Measurements from ENCODE around the gene CCSAP.

CCSAP gene

DNA sequence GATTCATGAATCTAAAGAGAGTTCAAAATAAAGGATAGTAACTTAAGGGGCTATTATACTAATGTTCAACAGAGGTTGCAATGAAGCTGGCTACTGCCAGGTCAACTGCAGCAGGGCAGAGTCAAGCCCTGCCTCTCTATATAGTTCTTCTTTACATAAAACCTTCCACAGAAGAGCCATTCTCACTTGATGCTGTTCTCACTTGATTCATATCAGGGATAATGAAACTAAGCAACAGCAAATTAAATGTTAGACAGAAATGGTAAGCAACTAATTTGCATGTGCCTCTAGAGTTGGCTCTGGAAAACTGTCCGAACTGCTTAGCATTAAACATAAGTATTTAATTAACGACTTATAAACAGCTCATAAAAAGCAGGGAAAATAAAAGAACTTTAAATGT lies 17.4 kb downstream of the CCSAP start:
- Histone ChIP-seq H3K9ac (ENCODE audit: low read length) (no peak overlapping the region), H3K36me3 (ENCODE audit: insufficient read depth, low read length) (peaks cover 22% of the 10 kb centered on the region), H3K27me3 (ENCODE audit: control insufficient read depth in 1 of 2, insufficient read depth in 2 of 2, low read length in 2 of 2) (no peaks in the 10 kb centered on the region), H3K9me3 (ENCODE audit: low read length) (no peaks in the 10 kb centered on the region), H3K4me1 (ENCODE audit: insufficient read depth, low read length) (no peaks in the 10 kb centered on the region), H3K4me3 (ENCODE audit: low read depth in 1 of 2, low read length in 2 of 2) (no peak overlapping the region), H3K27ac (ENCODE audit: low read depth, low read length) (no peak overlapping the region)

DNA sequence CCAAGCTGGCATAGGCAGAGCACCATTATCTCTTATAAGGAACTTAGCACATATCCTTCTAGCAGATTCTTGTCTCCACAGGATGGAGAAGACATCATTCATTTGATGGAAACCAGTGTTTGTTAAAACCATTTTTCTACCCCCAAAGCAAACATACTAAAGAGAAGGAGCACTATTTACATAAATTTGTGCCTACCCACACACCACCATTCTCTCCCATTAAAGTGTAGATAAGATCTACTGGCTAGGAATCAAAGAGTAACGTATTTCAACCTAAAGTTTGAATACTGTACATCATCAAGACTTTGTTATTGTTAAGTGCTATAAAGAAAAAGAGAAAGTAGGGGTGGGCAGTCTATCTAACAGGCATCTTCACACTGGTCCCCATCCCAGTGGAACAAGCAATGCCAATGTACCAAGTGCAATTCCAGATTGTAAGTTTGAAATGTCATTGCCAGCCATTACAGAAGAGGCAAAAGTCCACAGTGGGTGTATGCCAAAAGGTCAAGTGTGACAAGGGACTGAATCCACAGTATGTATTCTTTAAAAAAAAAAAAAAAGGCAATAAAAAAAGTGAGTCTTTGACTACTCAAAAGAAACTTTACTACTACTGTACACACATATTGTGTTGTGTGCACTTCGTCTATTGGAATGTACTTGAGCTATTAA lies 18.8 kb downstream of the CCSAP start:
- no peaks in the 10 kb centered on the region for H3K9me3 ChIP-seq (ENCODE audit: low read length)
- H3K27ac ChIP-seq (ENCODE audit: low read depth, low read length) = no peak overlapping the region
- H3K9ac ChIP-seq (ENCODE audit: low read length) = no peak overlapping the region
- H3K4me1 ChIP-seq (ENCODE audit: insufficient read depth, low read length) = no peaks in the 10 kb centered on the region
- H3K4me3 ChIP-seq (ENCODE audit: low read depth in 1 of 2, low read length in 2 of 2) = no peak overlapping the region
- H3K36me3 ChIP-seq (ENCODE audit: insufficient read depth, low read length) = peaks cover 22% of the 10 kb centered on the region
- no peaks in the 10 kb centered on the region for H3K27me3 ChIP-seq (ENCODE audit: control insufficient read depth in 1 of 2, insufficient read depth in 2 of 2, low read length in 2 of 2)

DNA sequence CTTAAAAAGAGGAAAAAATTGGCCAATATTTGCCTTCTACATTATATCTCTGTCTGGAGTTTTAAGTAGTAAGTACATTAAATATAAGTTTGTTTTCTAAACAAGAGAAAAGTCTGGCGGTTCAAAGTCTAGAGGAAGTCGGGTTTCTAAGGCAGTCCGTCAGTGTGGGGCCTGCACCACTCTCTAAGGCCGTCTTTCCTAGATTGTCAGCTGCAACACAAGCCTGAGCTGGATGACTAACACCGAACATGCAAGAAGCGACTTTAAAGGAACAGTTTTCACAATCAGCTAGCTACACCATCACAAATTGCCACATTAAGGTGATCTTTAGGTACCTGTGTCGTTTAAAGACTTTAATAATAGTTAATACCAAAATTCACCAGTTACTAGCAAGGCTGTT lies 19.6 kb downstream of the CCSAP start:
- Histone ChIP-seq H3K9me3 (ENCODE audit: low read length) (no peaks in the 10 kb centered on the region), H3K9ac (ENCODE audit: low read length) (no peak overlapping the region), H3K36me3 (ENCODE audit: insufficient read depth, low read length) (peaks cover 22% of the 10 kb centered on the region), H3K27me3 (ENCODE audit: control insufficient read depth in 1 of 2, insufficient read depth in 2 of 2, low read length in 2 of 2) (no peaks in the 10 kb centered on the region), H3K4me1 (ENCODE audit: insufficient read depth, low read length) (no peaks in the 10 kb centered on the region), H3K4me3 (ENCODE audit: low read depth in 1 of 2, low read length in 2 of 2) (no peak overlapping the region), H3K27ac (ENCODE audit: low read depth, low read length) (no peak overlapping the region)

DNA sequence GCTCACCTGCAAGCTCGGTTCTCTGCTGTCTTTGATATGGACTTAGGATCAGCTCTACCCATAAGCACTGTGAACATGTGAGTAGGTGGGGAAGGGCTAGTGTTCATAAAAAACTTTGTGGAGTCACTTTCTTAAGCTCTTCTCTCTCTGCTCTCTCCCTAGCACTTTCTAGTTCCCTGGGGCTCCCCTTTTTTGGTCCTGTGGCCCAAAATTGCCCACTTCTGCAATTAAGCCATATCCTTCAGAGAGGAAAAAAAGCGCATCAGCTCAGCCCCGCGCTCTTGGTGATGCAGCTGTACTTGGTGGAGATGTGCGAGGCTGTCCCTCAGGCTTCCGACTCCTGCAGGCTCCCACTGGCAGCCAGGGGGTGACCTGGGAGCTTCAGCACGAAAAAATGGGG lies 23.4 kb downstream of the CCSAP start:
- peaks cover 16% of the 10 kb centered on the region for H3K36me3 ChIP-seq (ENCODE audit: insufficient read depth, low read length)
- no peak overlapping the region for H3K4me3 ChIP-seq (ENCODE audit: low read depth in 1 of 2, low read length in 2 of 2)
- no peaks in the 10 kb centered on the region for H3K27me3 ChIP-seq (ENCODE audit: control insufficient read depth in 1 of 2, insufficient read depth in 2 of 2, low read length in 2 of 2)
- H3K9ac ChIP-seq (ENCODE audit: low read length) = no peak overlapping the region
- no peaks in the 10 kb centered on the region for H3K9me3 ChIP-seq (ENCODE audit: low read length)
- no peaks in the 10 kb centered on the region for H3K4me1 ChIP-seq (ENCODE audit: insufficient read depth, low read length)
- H3K27ac ChIP-seq (ENCODE audit: low read depth, low read length) = no peak overlapping the region

DNA sequence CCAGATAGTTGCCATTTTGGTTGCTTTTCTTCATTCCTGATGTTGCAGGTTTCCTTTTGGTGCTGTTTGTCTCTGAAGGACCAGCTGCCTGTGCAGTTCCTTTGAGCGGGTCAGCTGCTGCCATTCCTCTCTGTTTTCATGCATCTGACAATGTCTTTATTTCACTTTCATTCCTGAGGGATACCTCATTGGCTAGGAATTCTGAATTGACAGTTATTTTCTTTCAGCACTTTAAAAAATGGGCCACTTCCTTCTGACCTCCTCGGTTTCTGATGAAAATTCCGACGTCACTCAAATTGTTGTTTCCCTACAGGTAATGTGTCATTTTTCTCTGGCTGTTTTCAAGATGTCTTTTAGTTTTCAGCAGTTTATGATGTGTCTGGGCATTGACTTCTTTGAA lies 24.8 kb downstream of the CCSAP start:
- Histone ChIP-seq H3K27me3 (ENCODE audit: control insufficient read depth in 1 of 2, insufficient read depth in 2 of 2, low read length in 2 of 2) (no peaks in the 10 kb centered on the region), H3K9ac (ENCODE audit: low read length) (no peak overlapping the region), H3K36me3 (ENCODE audit: insufficient read depth, low read length) (peaks cover 13% of the 10 kb centered on the region), H3K9me3 (ENCODE audit: low read length) (no peaks in the 10 kb centered on the region), H3K4me1 (ENCODE audit: insufficient read depth, low read length) (no peaks in the 10 kb centered on the region), H3K4me3 (ENCODE audit: low read depth in 1 of 2, low read length in 2 of 2) (no peak overlapping the region), H3K27ac (ENCODE audit: low read depth, low read length) (no peak overlapping the region)

DNA sequence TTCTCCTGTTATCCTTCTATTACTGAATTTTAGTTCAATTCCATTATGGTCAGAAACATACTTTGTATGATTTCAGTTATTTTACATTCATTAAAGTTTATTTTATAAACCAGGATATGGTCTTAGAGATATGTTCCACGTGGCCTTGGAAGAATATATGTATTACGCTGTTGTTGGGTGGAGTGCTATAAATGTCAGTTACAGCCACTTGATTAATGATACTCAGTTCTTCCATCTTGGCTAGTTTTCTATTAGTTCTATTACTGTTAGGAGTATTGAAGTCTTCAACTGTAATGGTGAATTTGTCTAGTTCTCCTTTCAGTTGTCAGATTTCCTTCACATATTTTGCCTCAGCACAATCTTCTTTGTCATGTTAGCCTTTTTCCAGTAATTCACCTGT lies 26.7 kb downstream of the CCSAP start:
- Histone ChIP-seq H3K4me3 (ENCODE audit: low read depth in 1 of 2, low read length in 2 of 2) (no peak overlapping the region), H3K27me3 (ENCODE audit: control insufficient read depth in 1 of 2, insufficient read depth in 2 of 2, low read length in 2 of 2) (no peaks in the 10 kb centered on the region), H3K4me1 (ENCODE audit: insufficient read depth, low read length) (no peaks in the 10 kb centered on the region), H3K9ac (ENCODE audit: low read length) (no peak overlapping the region), H3K9me3 (ENCODE audit: low read length) (no peaks in the 10 kb centered on the region), H3K27ac (ENCODE audit: low read depth, low read length) (no peak overlapping the region), H3K36me3 (ENCODE audit: insufficient read depth, low read length) (peaks cover 8% of the 10 kb centered on the region)

DNA sequence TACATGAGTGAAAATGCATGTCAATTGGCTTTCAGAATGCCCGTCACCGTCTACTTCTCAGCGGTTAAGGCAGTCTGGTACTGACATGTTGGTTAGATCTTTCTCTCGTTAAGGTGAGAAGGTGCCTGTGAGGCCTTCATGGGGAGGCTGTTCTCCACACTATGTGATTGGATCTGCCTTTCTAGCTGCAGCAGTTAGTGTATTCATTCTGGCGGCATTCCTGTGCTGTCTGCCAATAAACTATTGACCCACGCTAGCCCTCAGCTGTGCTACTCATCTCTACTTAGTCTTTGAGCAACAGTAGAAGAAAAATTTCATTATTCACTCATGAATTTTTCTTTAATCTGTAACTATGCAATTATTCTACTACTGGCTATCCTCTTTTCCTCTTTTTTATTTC lies 32.0 kb downstream of the CCSAP start:
- Histone ChIP-seq H3K4me3 (ENCODE audit: low read depth in 1 of 2, low read length in 2 of 2) (no peak overlapping the region), H3K27ac (ENCODE audit: low read depth, low read length) (no peak overlapping the region), H3K9ac (ENCODE audit: low read length) (no peak overlapping the region)

DNA sequence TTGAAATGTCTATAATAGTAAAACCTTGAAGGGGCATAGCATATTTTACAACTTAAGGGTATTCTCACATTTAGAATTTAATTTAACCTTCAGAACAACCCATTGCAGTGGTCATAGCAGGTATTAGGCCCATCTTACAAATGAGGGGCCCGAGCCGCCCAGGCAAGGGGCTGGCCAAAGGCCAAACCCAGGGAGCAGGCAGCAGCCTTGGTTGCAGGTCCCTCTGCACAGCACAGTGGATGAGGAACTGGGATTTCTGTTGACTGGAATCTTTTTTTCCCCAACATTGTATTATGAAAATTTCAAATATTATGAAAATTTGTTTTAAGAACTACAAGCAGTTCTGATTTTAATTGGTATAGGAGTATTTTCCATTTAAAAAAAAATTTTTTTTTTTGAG lies 33.2 kb downstream of the CCSAP start:
- Histone ChIP-seq H3K36me3 (ENCODE audit: insufficient read depth, low read length) (peaks cover 19% of the 10 kb centered on the region), H3K4me3 (ENCODE audit: low read depth in 1 of 2, low read length in 2 of 2) (no peak overlapping the region)

More for the DNA sequence above, 32.0 kb downstream of the CCSAP start:
- Histone ChIP-seq H3K36me3 (ENCODE audit: insufficient read depth, low read length) (peaks cover 19% of the 10 kb centered on the region), H3K27me3 (ENCODE audit: control insufficient read depth in 1 of 2, insufficient read depth in 2 of 2, low read length in 2 of 2) (no peaks in the 10 kb centered on the region), H3K9me3 (ENCODE audit: low read length) (no peaks in the 10 kb centered on the region), H3K4me1 (ENCODE audit: insufficient read depth, low read length) (no peaks in the 10 kb centered on the region)

DNA sequence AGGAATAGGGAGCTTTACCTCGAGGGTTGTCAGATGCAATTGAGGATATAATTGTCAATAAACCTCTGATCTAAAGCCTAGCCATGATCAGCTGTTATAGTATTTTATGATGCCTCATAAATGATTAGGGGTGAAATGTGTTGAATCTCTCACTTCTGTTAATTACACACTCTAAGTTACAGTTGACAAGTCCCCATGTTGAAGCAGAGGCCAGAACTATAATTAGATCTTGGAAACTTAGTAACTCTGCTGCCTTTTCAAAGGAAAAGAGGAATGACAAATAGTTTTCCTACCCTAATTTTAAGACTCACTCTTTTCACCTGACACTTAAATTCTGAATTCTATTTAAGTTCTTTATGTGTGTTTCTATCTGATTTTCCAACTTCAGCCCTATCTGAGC lies 33.8 kb downstream of the CCSAP start:
- Histone ChIP-seq H3K27me3 (ENCODE audit: control insufficient read depth in 1 of 2, insufficient read depth in 2 of 2, low read length in 2 of 2) (no peaks in the 10 kb centered on the region), H3K9me3 (ENCODE audit: low read length) (no peaks in the 10 kb centered on the region), H3K9ac (ENCODE audit: low read length) (no peak overlapping the region), H3K4me3 (ENCODE audit: low read depth in 1 of 2, low read length in 2 of 2) (no peak overlapping the region), H3K27ac (ENCODE audit: low read depth, low read length) (no peak overlapping the region), H3K36me3 (ENCODE audit: insufficient read depth, low read length) (peaks cover 19% of the 10 kb centered on the region), H3K4me1 (ENCODE audit: insufficient read depth, low read length) (no peaks in the 10 kb centered on the region)

More for the DNA sequence above, 33.2 kb downstream of the CCSAP start:
- no peaks in the 10 kb centered on the region for H3K4me1 ChIP-seq (ENCODE audit: insufficient read depth, low read length)
- no peak overlapping the region for H3K27ac ChIP-seq (ENCODE audit: low read depth, low read length)
- no peaks in the 10 kb centered on the region for H3K27me3 ChIP-seq (ENCODE audit: control insufficient read depth in 1 of 2, insufficient read depth in 2 of 2, low read length in 2 of 2)
- no peak overlapping the region for H3K9ac ChIP-seq (ENCODE audit: low read length)
- H3K9me3 ChIP-seq (ENCODE audit: low read length) = no peaks in the 10 kb centered on the region

DNA sequence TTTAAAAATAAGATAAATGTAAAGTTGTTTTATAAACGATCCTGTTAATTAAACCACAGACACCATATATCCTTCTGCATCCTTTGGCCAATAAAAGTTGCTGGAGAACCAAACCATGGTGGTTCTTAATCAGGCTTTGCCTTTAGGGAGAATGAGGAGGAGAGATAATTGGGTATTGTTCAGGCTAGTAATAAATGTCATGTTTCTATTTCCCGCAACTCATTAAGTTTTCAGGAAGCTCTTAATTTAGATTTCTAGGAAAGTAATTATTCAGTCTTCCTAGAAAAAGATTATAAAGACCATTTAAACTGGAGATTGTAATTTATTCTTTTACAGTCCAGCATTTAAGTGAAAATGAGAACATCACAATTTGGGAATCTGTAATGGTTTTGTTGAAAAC lies 37.5 kb downstream of the CCSAP start:
- no peaks in the 10 kb centered on the region for H3K9me3 ChIP-seq (ENCODE audit: low read length)
- peaks cover 21% of the 10 kb centered on the region for H3K36me3 ChIP-seq (ENCODE audit: insufficient read depth, low read length)
- H3K4me1 ChIP-seq (ENCODE audit: insufficient read depth, low read length) = no peaks in the 10 kb centered on the region
- H3K4me3 ChIP-seq (ENCODE audit: low read depth in 1 of 2, low read length in 2 of 2) = no peak overlapping the region
- H3K9ac ChIP-seq (ENCODE audit: low read length) = no peak overlapping the region
- H3K27me3 ChIP-seq (ENCODE audit: control insufficient read depth in 1 of 2, insufficient read depth in 2 of 2, low read length in 2 of 2) = no peaks in the 10 kb centered on the region
- H3K27ac ChIP-seq (ENCODE audit: low read depth, low read length) = no peak overlapping the region

DNA sequence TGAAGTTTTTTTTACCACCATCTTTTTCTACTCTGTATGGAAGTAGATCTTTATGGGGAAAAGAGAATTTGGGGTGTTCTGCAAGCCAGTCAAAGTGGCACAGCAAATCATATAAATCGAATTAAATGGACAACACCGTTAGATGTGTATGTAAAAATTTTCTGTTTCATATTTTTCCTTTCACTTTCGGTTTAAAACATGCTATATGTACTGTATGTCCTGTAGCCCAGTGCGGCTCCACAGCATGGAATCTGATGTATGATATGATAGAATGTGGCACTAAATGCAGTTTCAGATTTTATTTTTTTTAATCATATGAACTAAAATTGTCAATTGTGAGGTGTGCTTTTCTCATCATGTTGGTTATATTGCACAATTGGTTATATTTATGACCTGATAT lies 39.0 kb downstream of the CCSAP start:
- H3K4me1 ChIP-seq (ENCODE audit: insufficient read depth, low read length) = no peaks in the 10 kb centered on the region
- no peak overlapping the region for H3K9ac ChIP-seq (ENCODE audit: low read length)
- H3K27me3 ChIP-seq (ENCODE audit: control insufficient read depth in 1 of 2, insufficient read depth in 2 of 2, low read length in 2 of 2) = no peaks in the 10 kb centered on the region
- peaks cover 36% of the 10 kb centered on the region for H3K36me3 ChIP-seq (ENCODE audit: insufficient read depth, low read length)
- no peaks in the 10 kb centered on the region for H3K9me3 ChIP-seq (ENCODE audit: low read length)
- H3K27ac ChIP-seq (ENCODE audit: low read depth, low read length) = no peak overlapping the region
- no peak overlapping the region for H3K4me3 ChIP-seq (ENCODE audit: low read depth in 1 of 2, low read length in 2 of 2)

DNA sequence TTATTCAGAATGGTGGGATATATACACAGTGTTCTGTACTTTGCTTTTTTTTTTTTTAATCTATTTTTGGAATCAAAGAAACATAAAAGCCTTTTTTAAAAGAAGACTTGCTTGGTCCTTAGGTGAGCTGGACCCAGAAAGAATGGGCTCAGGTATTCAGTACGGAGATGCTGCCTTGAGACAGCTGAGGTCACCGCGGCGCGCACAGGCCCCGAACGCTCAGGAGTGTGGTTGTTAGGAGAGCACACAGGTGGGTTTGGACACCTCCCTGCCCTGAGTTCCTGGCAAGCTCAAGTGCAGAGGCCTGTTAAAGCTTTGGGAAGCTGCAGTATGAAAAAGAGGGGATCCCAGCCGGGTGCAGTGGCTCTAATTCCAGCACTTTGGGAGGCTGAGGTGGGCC lies 40.1 kb downstream of the CCSAP start:
- Histone ChIP-seq H3K27me3 (ENCODE audit: control insufficient read depth in 1 of 2, insufficient read depth in 2 of 2, low read length in 2 of 2) (no peaks in the 10 kb centered on the region), H3K9me3 (ENCODE audit: low read length) (no peaks in the 10 kb centered on the region), H3K4me3 (ENCODE audit: low read depth in 1 of 2, low read length in 2 of 2) (no peak overlapping the region), H3K27ac (ENCODE audit: low read depth, low read length) (no peak overlapping the region), H3K9ac (ENCODE audit: low read length) (no peak overlapping the region), H3K36me3 (ENCODE audit: insufficient read depth, low read length) (peaks cover 34% of the 10 kb centered on the region), H3K4me1 (ENCODE audit: insufficient read depth, low read length) (no peaks in the 10 kb centered on the region)

Data from muscle layer of colon (tissue), 2 donors.